Measurements from ENCODE around the gene BAIAP2.

Gene BAIAP2

DNA sequence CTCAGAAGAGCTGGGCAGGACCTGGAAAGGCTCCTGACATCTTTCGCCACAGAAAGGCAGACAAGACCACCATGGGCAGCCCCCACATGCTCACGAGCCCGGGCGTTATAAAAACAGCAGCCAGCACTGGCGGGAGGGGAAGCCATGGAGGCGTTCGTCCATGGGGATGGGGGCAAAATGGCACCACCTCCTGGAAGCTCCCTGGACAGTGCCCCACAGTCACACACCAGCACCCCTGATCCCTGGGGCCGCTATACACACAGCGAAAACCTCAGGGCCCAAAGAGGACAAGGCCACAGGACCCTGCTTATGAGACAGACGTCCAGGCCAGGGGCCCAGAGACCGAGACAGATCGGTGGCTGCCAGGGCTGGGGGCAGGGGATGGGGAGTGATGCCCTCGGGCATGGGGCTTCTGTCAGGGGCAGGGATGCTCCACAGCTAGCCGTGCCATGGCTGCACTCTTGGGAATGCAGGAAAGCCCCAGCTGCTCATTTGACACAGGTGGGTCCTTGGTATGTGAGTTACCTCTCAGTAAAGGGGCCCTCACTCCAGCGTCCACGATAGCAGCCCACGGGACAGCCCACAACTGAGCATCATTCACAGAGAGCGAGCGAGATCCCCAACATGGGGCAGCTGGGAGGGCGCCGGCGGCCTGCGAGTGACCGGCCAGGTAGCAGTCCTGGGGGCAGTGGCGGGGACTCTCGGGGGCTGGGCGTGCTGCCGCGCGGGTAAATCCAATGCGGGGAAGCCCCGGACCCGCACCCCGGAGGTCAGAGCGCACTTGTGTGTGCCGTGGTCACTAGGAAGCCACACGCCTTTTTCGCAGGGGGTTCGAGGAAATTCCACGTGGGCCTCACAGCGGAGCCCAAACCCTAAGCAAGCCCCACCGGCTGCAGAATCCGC, 124.0 kb downstream of the BAIAP2 start:
- H3K4me3 ChIP-seq (ENCODE audit: low read depth, low read length), result no peak overlapping the region

DNA sequence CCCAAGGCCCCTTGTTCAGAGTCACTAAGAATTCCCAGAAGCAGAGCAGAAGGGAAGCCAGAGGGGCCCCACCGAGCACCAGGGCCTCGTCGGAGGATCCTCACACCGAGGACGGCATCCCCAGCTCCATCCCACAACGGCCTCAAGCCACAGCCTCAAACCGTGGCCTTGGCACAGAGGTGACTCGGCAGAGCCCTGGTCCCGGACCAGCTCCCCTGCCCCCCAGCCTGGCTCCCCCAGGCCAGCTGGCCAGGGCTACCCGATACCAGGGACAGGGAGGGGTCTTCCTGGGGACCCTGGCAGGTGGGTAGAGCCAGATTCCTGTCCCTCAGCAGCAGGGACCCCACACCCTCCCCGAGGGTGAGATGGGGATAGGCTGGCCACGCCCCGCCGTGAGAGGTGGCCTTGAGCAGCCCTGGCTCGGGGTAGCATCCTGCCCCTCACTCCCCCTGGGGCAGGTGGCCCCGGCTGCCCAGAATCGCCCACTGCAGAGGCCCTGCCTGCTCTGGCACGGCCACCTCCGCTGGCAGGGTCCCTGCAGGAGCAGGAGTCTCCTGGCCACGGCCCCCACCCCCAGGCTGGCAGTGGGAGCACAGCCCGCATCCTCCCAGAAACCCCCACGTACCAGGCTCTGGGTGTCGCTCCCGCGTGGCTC, 124.8 kb downstream of the BAIAP2 start:
- Histone ChIP-seq H3K27ac (no peak overlapping the region), H3K27me3 (replicated peaks) (no peaks in the 10 kb centered on the region), H3K4me3 (ENCODE audit: low read depth, low read length) (no peak overlapping the region), H3K36me3 (replicated peaks) (no peaks in the 10 kb centered on the region)
- TF ChIP-seq, protein P1, sequence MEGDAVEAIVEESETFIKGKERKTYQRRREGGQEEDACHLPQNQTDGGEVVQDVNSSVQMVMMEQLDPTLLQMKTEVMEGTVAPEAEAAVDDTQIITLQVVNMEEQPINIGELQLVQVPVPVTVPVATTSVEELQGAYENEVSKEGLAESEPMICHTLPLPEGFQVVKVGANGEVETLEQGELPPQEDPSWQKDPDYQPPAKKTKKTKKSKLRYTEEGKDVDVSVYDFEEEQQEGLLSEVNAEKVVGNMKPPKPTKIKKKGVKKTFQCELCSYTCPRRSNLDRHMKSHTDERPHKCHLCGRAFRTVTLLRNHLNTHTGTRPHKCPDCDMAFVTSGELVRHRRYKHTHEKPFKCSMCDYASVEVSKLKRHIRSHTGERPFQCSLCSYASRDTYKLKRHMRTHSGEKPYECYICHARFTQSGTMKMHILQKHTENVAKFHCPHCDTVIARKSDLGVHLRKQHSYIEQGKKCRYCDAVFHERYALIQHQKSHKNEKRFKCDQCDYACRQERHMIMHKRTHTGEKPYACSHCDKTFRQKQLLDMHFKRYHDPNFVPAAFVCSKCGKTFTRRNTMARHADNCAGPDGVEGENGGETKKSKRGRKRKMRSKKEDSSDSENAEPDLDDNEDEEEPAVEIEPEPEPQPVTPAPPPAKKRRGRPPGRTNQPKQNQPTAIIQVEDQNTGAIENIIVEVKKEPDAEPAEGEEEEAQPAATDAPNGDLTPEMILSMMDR (IDR thresholded peaks at IDR 0.05; ENCODE audit: low read depth, low read length, missing control alignments), result no peak
- in situ Hi-C loops (cut with HindIII; ENCODE audit: low pct_ligation_motif_present, low sequenced_read_pairs), result no loop called here
- DNase-seq, result no peak

More for the DNA sequence above, 124.0 kb downstream of the BAIAP2 start:
- TF ChIP-seq, protein P1 (IDR thresholded peaks at IDR 0.05; ENCODE audit: low read depth, low read length, missing control alignments), result no peak
- no peak overlapping the region for H3K27ac ChIP-seq
- DNase-seq, result no peak
- H3K27me3 ChIP-seq (replicated peaks), result no peaks in the 10 kb centered on the region
- in situ Hi-C loops (cut with HindIII; ENCODE audit: low pct_ligation_motif_present, low sequenced_read_pairs), result no loop called here
- H3K36me3 ChIP-seq (replicated peaks), result no peaks in the 10 kb centered on the region

DNA sequence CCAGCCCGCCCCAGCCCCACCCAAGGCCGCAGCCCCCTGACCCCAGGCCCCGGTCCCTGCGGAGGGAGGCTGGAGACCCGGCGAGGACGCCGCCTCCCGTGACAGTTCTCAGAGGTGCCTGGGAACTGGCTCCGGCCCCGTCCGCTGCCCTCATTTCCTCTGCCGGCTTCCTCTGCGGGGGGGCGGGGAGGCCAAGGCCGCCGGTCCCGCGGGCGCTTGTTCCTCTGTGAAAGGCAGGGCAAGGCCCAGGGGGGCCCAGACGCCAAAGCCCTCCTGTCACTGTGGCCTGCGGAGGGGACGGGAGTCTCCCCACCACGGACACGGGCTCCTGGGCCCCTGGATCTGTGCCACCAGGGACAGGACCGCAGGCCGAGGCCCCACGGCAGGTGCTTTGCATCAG, 125.4 kb downstream of the BAIAP2 start:
- Histone ChIP-seq H3K27me3 (replicated peaks) (no peaks in the 10 kb centered on the region), H3K27ac (no peak overlapping the region), H3K4me3 (ENCODE audit: low read depth, low read length) (no peak overlapping the region), H3K36me3 (replicated peaks) (no peaks in the 10 kb centered on the region)
- in situ Hi-C loops (cut with HindIII; ENCODE audit: low pct_ligation_motif_present, low sequenced_read_pairs), result no loop called here
- no peak for DNase-seq
- TF ChIP-seq, protein P1 (IDR thresholded peaks at IDR 0.05; ENCODE audit: low read depth, low read length, missing control alignments), result no peak

DNA sequence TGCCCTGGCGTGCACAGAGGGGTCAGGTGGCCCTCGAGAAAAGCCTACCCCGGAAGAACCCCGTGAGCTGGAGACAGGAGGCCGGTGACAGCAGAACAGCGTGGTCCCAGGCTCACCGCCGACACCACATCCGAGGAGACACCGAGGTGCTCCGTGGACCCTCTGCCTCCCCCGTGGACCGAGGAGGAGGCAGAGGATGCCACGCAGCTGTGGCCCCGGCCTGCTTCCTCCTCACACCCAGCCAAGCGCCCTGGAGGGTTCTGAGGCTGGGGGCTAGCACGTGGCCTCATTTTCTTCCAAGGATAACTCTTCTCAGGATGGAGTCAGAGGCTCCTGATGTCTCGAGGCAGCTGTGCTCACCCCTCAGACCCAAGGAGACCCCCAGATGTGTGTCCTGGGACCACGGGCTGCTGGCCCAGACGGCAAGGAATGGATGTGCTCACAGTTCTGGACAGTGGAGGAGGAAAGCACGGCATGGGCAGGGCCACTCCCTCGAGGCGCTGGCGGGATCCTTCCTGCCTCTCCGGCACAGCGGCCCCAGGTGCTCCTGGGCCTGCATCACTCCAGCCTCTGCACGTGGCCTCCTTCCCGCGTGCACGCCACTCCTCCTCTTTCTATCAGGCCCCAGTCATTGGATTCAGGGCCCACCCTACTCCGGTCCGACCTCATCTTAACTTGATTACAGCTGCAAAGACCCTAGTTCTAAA, 125.9 kb downstream of the BAIAP2 start:
- in situ Hi-C loops (cut with HindIII; ENCODE audit: low pct_ligation_motif_present, low sequenced_read_pairs), result no loop called here
- no peak for DNase-seq
- Histone ChIP-seq H3K36me3 (replicated peaks) (no peaks in the 10 kb centered on the region), H3K27ac (no peak overlapping the region), H3K27me3 (replicated peaks) (peaks cover 5% of the 10 kb centered on the region), H3K4me3 (ENCODE audit: low read depth, low read length) (no peak overlapping the region)
- TF ChIP-seq, protein P1 (IDR thresholded peaks at IDR 0.05; ENCODE audit: low read depth, low read length, missing control alignments), result no peak

DNA sequence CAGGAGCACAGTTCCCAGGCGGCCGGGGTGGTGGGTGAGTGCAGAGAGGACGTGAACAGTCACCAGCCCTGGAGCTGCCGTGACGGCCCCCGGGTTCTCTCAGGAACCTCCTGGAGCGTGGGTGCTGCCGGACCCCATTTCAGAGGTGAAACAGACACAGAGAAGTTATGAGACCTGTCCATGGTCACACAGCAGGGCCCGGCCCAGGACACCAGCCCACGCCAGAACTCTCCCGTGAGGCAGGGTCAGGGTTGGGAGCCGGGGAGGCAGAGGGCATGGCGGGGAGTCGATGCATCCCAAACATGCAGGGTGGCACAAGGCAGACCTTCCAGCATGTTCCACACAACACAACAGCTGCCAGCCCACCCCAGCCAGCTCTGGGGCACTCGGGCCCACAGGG, 126.6 kb downstream of the BAIAP2 start:
- in situ Hi-C loops (cut with HindIII; ENCODE audit: low pct_ligation_motif_present, low sequenced_read_pairs), result no loop called here
- H3K27me3 ChIP-seq (replicated peaks), result peaks cover 5% of the 10 kb centered on the region
- DNase-seq, result no peak

More for the DNA sequence above, 126.6 kb downstream of the BAIAP2 start:
- no peak overlapping the region for H3K27ac ChIP-seq
- no peak overlapping the region for H3K4me3 ChIP-seq (ENCODE audit: low read depth, low read length)
- TF ChIP-seq, protein P1 (IDR thresholded peaks at IDR 0.05; ENCODE audit: low read depth, low read length, missing control alignments), result no peak
- H3K36me3 ChIP-seq (replicated peaks), result no peaks in the 10 kb centered on the region

All from brain microvascular endothelial cell (primary cell).